ENCODE results near the gene PRR20G. TPM values are rescaled to one million over a fixed set of nuclear protein-coding genes. Genes with fewer than 3 reads are reported as not detected.

The PRR20G gene
- total RNA-seq, 1 experiment from 2014 or later, result 0.30 TPM

GRCh38 chr3:127264794-127265514 lies 22.9 kb downstream of the PRR20G start:
- ChIA-PET POLR2A (no interaction called here), CTCF (interaction anchor here (1.0 kb wide), 1 partner anchor 10 kb away, joined by 4 read pairs; no protein-coding TSS in a partner anchor), RAD21 (ENCODE audit: low non-redundant PET in 1 of 2, low total read pairs in 2 of 2, uncharacterized antibody in 2 of 2, unreplicated experiment in 2 of 2) (interaction anchor here in 1 of 2 experiments (1.2 kb wide), 1 partner anchor 60 kb away, joined by 3 read pairs; no protein-coding TSS in a partner anchor)
- no TSS peak for BruUV-seq (replicated peaks)
- no peaks in the 10 kb centered on the region for H3K27me3 ChIP-seq (ENCODE audit: insufficient read depth, low read length)
- H3K9me3 ChIP-seq (ENCODE audit: control insufficient read depth in 1 of 2, insufficient read depth in 1 of 2, low read depth in 1 of 2, low read length in 2 of 2), result no peaks in the 10 kb centered on the region; a peak in 1 of 4 replicates
- no peak overlapping the region for H3K4me2 ChIP-seq (ENCODE audit: low read length)
- no peak for TF ChIP-seq EGR1 (IDR thresholded peaks at IDR 0.05; ENCODE audit: low read depth)
- no peak for TF ChIP-seq TCF7L2 (IDR thresholded peaks at IDR 0.05; ENCODE audit: borderline replicate concordance, extremely low read depth, insufficient read depth, insufficient read length)
- no peak for TF ChIP-seq POLR2AphosphoS5 (IDR thresholded peaks at IDR 0.05; ENCODE audit: low read depth, low read length)
- TF ChIP-seq, protein P1, sequence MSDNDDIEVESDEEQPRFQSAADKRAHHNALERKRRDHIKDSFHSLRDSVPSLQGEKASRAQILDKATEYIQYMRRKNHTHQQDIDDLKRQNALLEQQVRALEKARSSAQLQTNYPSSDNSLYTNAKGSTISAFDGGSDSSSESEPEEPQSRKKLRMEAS (IDR thresholded peaks at IDR 0.05), result no peak
- no peak for TF ChIP-seq CBX3 (IDR thresholded peaks at IDR 0.05; ENCODE audit: low read depth)
- no peak for TF ChIP-seq EZH2 (IDR thresholded peaks at IDR 0.05)
- TF ChIP-seq, protein P2, sequence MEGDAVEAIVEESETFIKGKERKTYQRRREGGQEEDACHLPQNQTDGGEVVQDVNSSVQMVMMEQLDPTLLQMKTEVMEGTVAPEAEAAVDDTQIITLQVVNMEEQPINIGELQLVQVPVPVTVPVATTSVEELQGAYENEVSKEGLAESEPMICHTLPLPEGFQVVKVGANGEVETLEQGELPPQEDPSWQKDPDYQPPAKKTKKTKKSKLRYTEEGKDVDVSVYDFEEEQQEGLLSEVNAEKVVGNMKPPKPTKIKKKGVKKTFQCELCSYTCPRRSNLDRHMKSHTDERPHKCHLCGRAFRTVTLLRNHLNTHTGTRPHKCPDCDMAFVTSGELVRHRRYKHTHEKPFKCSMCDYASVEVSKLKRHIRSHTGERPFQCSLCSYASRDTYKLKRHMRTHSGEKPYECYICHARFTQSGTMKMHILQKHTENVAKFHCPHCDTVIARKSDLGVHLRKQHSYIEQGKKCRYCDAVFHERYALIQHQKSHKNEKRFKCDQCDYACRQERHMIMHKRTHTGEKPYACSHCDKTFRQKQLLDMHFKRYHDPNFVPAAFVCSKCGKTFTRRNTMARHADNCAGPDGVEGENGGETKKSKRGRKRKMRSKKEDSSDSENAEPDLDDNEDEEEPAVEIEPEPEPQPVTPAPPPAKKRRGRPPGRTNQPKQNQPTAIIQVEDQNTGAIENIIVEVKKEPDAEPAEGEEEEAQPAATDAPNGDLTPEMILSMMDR (IDR thresholded peaks at IDR 0.05 in 2 of 3, conservative IDR thresholded peaks at IDR 0.05 in 1 of 3; ENCODE audit: borderline replicate concordance in 1 of 3, insufficient read depth in 1 of 3, low read depth in 2 of 3, low read length in 2 of 3), result no peak
- TF ChIP-seq RAD21 (IDR thresholded peaks at IDR 0.05; ENCODE audit: low read depth), result no peak
- no peak for TF ChIP-seq SRF (IDR thresholded peaks at IDR 0.05; ENCODE audit: low read depth)
- TF ChIP-seq, protein P3, sequence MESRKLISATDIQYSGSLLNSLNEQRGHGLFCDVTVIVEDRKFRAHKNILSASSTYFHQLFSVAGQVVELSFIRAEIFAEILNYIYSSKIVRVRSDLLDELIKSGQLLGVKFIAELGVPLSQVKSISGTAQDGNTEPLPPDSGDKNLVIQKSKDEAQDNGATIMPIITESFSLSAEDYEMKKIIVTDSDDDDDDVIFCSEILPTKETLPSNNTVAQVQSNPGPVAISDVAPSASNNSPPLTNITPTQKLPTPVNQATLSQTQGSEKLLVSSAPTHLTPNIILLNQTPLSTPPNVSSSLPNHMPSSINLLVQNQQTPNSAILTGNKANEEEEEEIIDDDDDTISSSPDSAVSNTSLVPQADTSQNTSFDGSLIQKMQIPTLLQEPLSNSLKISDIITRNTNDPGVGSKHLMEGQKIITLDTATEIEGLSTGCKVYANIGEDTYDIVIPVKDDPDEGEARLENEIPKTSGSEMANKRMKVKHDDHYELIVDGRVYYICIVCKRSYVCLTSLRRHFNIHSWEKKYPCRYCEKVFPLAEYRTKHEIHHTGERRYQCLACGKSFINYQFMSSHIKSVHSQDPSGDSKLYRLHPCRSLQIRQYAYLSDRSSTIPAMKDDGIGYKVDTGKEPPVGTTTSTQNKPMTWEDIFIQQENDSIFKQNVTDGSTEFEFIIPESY (IDR thresholded peaks at IDR 0.05; ENCODE audit: extremely low read depth, insufficient replicate concordance, low read length), result no peak
- intact Hi-C loops (cut with micrococcal nuclease), result no loop called here
- no peaks in the 10 kb centered on the region for H3K9me2 ChIP-seq (ENCODE audit: insufficient read depth)
- no peak overlapping the region for H3K27ac ChIP-seq (ENCODE audit: low read depth, low read length)
- ATAC-seq (no peak), DNase-seq (ENCODE audit: low read depth, low spot score) (no peak)
- H3K4me3 ChIP-seq (replicated peaks in 1 of 2; ENCODE audit: low read depth in 1 of 2, low read length in 2 of 2), result no peak overlapping the region
- no peak overlapping the region for H2AFZ ChIP-seq (ENCODE audit: low read depth, low read length, poor library complexity, severe bottlenecking)
- no peaks in the 10 kb centered on the region for H3K79me2 ChIP-seq (ENCODE audit: insufficient read depth, low read length)
- H4K20me1 ChIP-seq (ENCODE audit: insufficient read depth), result no peaks in the 10 kb centered on the region
- H3K4me1 ChIP-seq (ENCODE audit: control insufficient read depth in 1 of 2, insufficient read depth in 2 of 2, low read length in 2 of 2), result peaks cover 0 to 3% of the 10 kb centered on the region in 2 experiments; a peak in 1 of 4 replicates
- no peak overlapping the region for H3K9ac ChIP-seq (ENCODE audit: low read length)
- no peaks in the 10 kb centered on the region for H3K36me3 ChIP-seq (ENCODE audit: control insufficient read depth in 1 of 2, insufficient read depth in 2 of 2, low read length in 2 of 2)
